HL-60 (cell line): ENCODE measurements around the gene PRDM16.

ENCODE experiments used
- CTCF ChIP-seq: IDR thresholded peaks from one replicate; pipeline ENCODE4 v1.5.1; 2011; ENCODE audit warnings: low read length, control low read depth, inconsistent platforms; ENCODE audit not compliant: insufficient read depth
- REST ChIP-seq: IDR thresholded peaks from 2 replicates; pipeline ENCODE4 v1.6.1; 2012; ENCODE audit warnings: low read depth; ENCODE audit not compliant: insufficient replicate concordance
- SPI1 ChIP-seq: IDR thresholded peaks from 2 replicates; pipeline ENCODE4 v1.6.1; 2012; ENCODE audit warnings: low read depth, mild to moderate bottlenecking, borderline replicate concordance

- TF ChIP-seq SPI1 (no peak), REST (no peak), CTCF (no peak)
Measured at GRCh38 chr1:3032371-3033039, 36.5 kb upstream of the PRDM16 start.
